Neural cell (in vitro differentiated cells): ENCODE data around the gene MAP7D2.

Experiments used
- EP300 ChIP-seq: fragments of 450-650 bp; conservative IDR thresholded peaks from 2 replicates; pipeline ENCODE4 v1.6.1; 2014; ENCODE audit warnings: antibody characterized with exemption, mild to moderate bottlenecking, moderate library complexity; ENCODE audit not compliant: poor library complexity, severe bottlenecking
- EZH2 ChIP-seq: fragments of 200-600, 300-800 bp; shearing (Covaris generic), sonication (generic); IDR thresholded peaks from 2 replicates; pipeline ENCODE4 v1.6.1; 2014; ENCODE audit warnings: antibody characterized with exemption, low read length, borderline replicate concordance, mild to moderate bottlenecking; ENCODE audit not compliant: insufficient read depth, poor library complexity, severe bottlenecking
- MXI1 ChIP-seq: fragments of 450-650 bp; conservative IDR thresholded peaks from 2 replicates; pipeline ENCODE4 v1.6.1; 2014; ENCODE audit warnings: antibody characterized with exemption, mild to moderate bottlenecking; ENCODE audit not compliant: poor library complexity, severe bottlenecking
- POLR2AphosphoS5 ChIP-seq: IDR thresholded peaks from 2 replicates; pipeline ENCODE4 v1.6.1; 2012
- REST ChIP-seq: IDR thresholded peaks from 2 replicates; pipeline ENCODE4 v1.6.1; 2012; ENCODE audit warnings: borderline replicate concordance
- SMC3 ChIP-seq: fragments of 450-650 bp; conservative IDR thresholded peaks from 2 replicates; pipeline ENCODE4 v1.6.1; 2014; ENCODE audit warnings: antibody characterized with exemption, mild to moderate bottlenecking, moderate library complexity; ENCODE audit not compliant: poor library complexity
- TF ChIP-seq, protein P1 (sequence below): fragments of 450-650 bp; IDR thresholded peaks from 2 replicates; pipeline ENCODE4 v1.5.1; 2014; ENCODE audit warnings: antibody characterized with exemption, mild to moderate bottlenecking, moderate library complexity; ENCODE audit not compliant: poor library complexity, severe bottlenecking

DNA sequence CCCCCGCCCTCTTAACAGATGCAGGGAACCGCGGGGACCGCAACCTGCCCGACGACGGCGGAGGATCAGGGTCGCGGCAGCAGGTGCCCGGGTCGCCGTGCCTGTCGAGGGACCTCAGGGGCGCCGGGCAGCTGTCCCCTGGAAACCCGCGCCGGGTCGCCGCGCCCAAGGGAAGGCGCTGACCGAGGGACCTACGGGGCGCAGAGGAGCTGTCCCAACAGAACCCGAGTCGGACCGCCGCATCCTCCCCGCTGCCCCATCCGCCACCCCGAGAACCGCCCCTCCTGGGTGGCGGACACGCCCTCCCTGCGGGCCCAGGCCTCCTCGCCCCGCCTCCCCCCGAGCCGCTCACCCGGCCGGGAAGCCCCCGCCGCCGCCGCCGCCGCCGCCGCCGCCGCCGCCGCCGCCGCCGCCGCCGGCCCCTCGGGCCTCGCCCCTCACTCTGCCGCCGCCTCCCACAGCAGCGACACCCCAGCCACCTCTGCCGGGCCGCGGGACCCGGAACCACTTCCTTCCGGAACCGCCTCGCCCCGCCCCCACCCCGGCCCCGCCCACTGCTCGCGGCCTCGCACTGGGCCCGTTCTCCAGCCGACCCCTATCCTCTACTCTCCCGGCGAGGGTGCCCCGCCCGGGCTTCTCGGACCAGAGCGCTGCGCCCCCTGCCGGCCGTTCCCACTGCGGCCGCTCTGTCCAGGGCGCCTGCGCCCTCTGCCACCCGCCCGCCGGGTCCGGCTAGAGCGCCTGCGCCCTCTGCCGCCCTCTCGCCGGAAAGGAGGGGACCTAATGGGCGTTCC lies 126.0 kb downstream of the MAP7D2 start, which contains the start of gene BCLAF3:
- TF ChIP-seq, protein P1, sequence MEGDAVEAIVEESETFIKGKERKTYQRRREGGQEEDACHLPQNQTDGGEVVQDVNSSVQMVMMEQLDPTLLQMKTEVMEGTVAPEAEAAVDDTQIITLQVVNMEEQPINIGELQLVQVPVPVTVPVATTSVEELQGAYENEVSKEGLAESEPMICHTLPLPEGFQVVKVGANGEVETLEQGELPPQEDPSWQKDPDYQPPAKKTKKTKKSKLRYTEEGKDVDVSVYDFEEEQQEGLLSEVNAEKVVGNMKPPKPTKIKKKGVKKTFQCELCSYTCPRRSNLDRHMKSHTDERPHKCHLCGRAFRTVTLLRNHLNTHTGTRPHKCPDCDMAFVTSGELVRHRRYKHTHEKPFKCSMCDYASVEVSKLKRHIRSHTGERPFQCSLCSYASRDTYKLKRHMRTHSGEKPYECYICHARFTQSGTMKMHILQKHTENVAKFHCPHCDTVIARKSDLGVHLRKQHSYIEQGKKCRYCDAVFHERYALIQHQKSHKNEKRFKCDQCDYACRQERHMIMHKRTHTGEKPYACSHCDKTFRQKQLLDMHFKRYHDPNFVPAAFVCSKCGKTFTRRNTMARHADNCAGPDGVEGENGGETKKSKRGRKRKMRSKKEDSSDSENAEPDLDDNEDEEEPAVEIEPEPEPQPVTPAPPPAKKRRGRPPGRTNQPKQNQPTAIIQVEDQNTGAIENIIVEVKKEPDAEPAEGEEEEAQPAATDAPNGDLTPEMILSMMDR: peak; percentile 79
- no peak for TF ChIP-seq EZH2
- no peak for TF ChIP-seq EP300
- TF ChIP-seq POLR2AphosphoS5: peak; percentile 49
- TF ChIP-seq SMC3: peak; percentile 53
- TF ChIP-seq REST: peak; percentile 44
- TF ChIP-seq MXI1: no peak
